IMR-90 (cell line): Measurements from ENCODE around the gene RMDN2.

Source experiments
- FOS ChIP-seq: fragments of 150-350 bp; IDR thresholded peaks from 2 replicates; pipeline ENCODE4 v1.6.1; 2016; ENCODE audit warnings: low read depth, low read length
- TF ChIP-seq, protein P1 (sequence below): fragments of 150-350 bp; IDR thresholded peaks from 2 replicates; pipeline ENCODE4 v1.6.1; 2017; ENCODE audit warnings: mild to moderate bottlenecking, antibody characterized with exemption, low read length, low read depth
- TF ChIP-seq, protein P2 (sequence below): conservative IDR thresholded peaks from 2 replicates; pipeline ENCODE4 v1.5.1; 2012; ENCODE audit warnings: mild to moderate bottlenecking, low read depth, low read length, improper control_type of control experiment

DNA sequence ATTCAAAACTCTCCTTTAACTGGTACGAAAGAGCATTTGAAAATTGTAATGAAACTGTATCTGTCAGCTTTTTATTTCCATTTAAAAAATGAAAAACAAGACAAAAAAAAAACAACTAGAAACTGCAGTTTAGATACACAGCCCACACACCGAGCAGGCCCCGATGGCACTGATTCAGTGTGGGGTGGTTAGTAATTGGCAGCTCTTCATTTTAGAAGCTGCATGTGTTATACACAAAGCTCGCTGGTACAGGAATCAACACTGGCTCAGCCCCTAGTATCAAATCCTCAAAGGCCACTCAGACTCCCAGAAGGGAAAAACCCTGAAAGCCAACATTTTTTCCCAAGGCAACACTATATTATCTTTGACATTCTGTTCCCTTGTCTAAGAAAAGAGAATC, 30.5 kb upstream of the RMDN2 start:
- TF ChIP-seq, protein P1, sequence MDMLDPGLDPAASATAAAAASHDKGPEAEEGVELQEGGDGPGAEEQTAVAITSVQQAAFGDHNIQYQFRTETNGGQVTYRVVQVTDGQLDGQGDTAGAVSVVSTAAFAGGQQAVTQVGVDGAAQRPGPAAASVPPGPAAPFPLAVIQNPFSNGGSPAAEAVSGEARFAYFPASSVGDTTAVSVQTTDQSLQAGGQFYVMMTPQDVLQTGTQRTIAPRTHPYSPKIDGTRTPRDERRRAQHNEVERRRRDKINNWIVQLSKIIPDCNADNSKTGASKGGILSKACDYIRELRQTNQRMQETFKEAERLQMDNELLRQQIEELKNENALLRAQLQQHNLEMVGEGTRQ = no peak
- TF ChIP-seq, protein P2, sequence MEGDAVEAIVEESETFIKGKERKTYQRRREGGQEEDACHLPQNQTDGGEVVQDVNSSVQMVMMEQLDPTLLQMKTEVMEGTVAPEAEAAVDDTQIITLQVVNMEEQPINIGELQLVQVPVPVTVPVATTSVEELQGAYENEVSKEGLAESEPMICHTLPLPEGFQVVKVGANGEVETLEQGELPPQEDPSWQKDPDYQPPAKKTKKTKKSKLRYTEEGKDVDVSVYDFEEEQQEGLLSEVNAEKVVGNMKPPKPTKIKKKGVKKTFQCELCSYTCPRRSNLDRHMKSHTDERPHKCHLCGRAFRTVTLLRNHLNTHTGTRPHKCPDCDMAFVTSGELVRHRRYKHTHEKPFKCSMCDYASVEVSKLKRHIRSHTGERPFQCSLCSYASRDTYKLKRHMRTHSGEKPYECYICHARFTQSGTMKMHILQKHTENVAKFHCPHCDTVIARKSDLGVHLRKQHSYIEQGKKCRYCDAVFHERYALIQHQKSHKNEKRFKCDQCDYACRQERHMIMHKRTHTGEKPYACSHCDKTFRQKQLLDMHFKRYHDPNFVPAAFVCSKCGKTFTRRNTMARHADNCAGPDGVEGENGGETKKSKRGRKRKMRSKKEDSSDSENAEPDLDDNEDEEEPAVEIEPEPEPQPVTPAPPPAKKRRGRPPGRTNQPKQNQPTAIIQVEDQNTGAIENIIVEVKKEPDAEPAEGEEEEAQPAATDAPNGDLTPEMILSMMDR = no peak
- no peak for TF ChIP-seq FOS
